PC-3 (cell line): ENCODE measurements around the gene ZNF490. TPM values are rescaled to one million over a fixed set of nuclear protein-coding genes. Genes with fewer than 3 reads are reported as not detected.

Source experiments
- ATAC-seq: fragments of 200-7000 bp; cut with Tn5 transposase; 2 replicates; pipeline ENCODE4 v1.9.1; 2020; ENCODE audit warnings: mild to moderate bottlenecking, moderate library complexity
- BruUV-seq: library from RNA; stranded (reverse); fragments of 400-500 nt; replicated peaks from 2 replicates; lab custom pipeline; 2021; lab: Mats Ljungman, UMichigan
- CTCF ChIA-PET: fragments of 300-600 bp; sonication (Branson Sonifier 250); formaldehyde crosslinking; loops from one replicate; lab custom pipeline; 2022; ENCODE audit warnings: antibody characterized with exemption; lab: Charles Lee
- POLR2A ChIA-PET: fragments of 300-600 bp; sonication (Branson Sonifier 250); formaldehyde crosslinking; loops from one replicate; lab custom pipeline; 2022; ENCODE audit warnings: antibody characterized with exemption; ENCODE audit not compliant: unreplicated experiment; lab: Charles Lee
- DNase-seq: peaks from one replicate; pipeline ENCODE4 v3.0.0-alpha.2; 2015
- H2AFZ ChIP-seq: fragments of 300-600 bp; sonication (generic); 2 replicates; pipeline ENCODE4 v1.6.0; 2016; ENCODE audit warnings: antibody characterized with exemption, low read length
- H3F3A ChIP-seq: fragments of 300-600 bp; sonication (generic); one replicate; pipeline ENCODE4 v1.6.0; 2017; ENCODE audit warnings: antibody characterized with exemption, low read length, control low read depth, mild to moderate bottlenecking; ENCODE audit not compliant: unreplicated experiment
- H3K27ac ChIP-seq: fragments of 300-600 bp; sonication (generic); 2 replicates; pipeline ENCODE4 v1.5.1; 2016; ENCODE audit warnings: mild to moderate bottlenecking, low read length
- H3K27me3 ChIP-seq: fragments of 300-600 bp; sonication (generic); 2 replicates; pipeline ENCODE4 v1.6.1; 2016; ENCODE audit warnings: low read length, mixed read lengths
- H3K36me3 ChIP-seq: fragments of 300-600 bp; sonication (generic); 2 replicates; pipeline ENCODE4 v1.6.1; 2016; ENCODE audit warnings: low read depth, mixed run types, low read length, mixed read lengths
- H3K4me1 ChIP-seq: fragments of 300-600 bp; sonication (generic); 2 replicates; pipeline ENCODE4 v1.5.1; 2016; ENCODE audit warnings: low read length; ENCODE audit not compliant: insufficient read depth
- H3K4me2 ChIP-seq: fragments of 300-600 bp; sonication (generic); 2 replicates; pipeline ENCODE4 v1.6.0; 2016; ENCODE audit warnings: low read length
- H3K4me3 ChIP-seq: fragments of 300-600 bp; sonication (generic); 2 replicates; pipeline ENCODE4 v1.5.1; 2016; ENCODE audit warnings: mild to moderate bottlenecking, low read length, mixed read lengths
- H3K79me2 ChIP-seq: fragments of 300-600 bp; sonication (generic); 2 replicates; pipeline ENCODE4 v1.6.1; 2017; ENCODE audit warnings: low read length, mixed read lengths
- H3K9ac ChIP-seq: fragments of 300-600 bp; sonication (generic); 2 replicates; pipeline ENCODE4 v1.6.0; 2016; ENCODE audit warnings: mild to moderate bottlenecking, low read length
- H3K9me2 ChIP-seq: fragments of 300-600 bp; sonication (generic); replicated peaks from 2 replicates; pipeline ENCODE4 v1.6.1; 2016; ENCODE audit warnings: mixed run types, low read length, mixed read lengths
- H3K9me3 ChIP-seq: fragments of 300-600 bp; sonication (generic); 2 replicates; pipeline ENCODE4 v1.6.1; 2016; ENCODE audit warnings: low read length, mixed read lengths
- H4K20me1 ChIP-seq: fragments of 300-600 bp; sonication (generic); 2 replicates; pipeline ENCODE4 v1.6.1; 2016; ENCODE audit warnings: low read length, mixed read lengths
- CTCF ChIP-seq: fragments of 300-600 bp; sonication (generic); conservative IDR thresholded peaks from 2 replicates; pipeline ENCODE4 v1.5.1; 2017; ENCODE audit warnings: antibody characterized with exemption, low read depth, mild to moderate bottlenecking, low read length
- EZH2 ChIP-seq: fragments of 300-600 bp; sonication (generic); IDR thresholded peaks from one replicate; pipeline ENCODE4 v1.6.1; 2017; ENCODE audit warnings: antibody characterized with exemption, mild to moderate bottlenecking, low read length; ENCODE audit not compliant: unreplicated experiment
- EZH2phosphoT487 ChIP-seq: fragments of 300-600 bp; sonication (generic); IDR thresholded peaks from 2 replicates; pipeline ENCODE4 v1.6.1; 2018; ENCODE audit warnings: mild to moderate bottlenecking, antibody characterized with exemption, low read length, borderline replicate concordance
- intact Hi-C: fragments of 100-400 bp; cut with micrococcal nuclease; formaldehyde crosslinking; loops from 2 replicates; pipeline ENCODE4 v1.9.0; 2023
- total RNA-seq: library from RNA; depleted of rRNA; stranded (reverse); fragments of >200 nt; gene quantifications from 2 replicates; pipeline ENCODE4 v1.2.3, GENCODE V29; 2014

Gene ZNF490
- total RNA-seq, 1 experiment from 2014 or later, result 10.7 TPM

- H4K20me1 ChIP-seq, result no peaks in the 10 kb centered on the region
- H3K79me2 ChIP-seq, result peaks cover 4% of the 10 kb centered on the region
- H3K4me3 ChIP-seq, result no peak overlapping the region
- H3K9me2 ChIP-seq, result no peaks in the 10 kb centered on the region
- no peaks in the 10 kb centered on the region for H3K36me3 ChIP-seq
- no peak overlapping the region for H2AFZ ChIP-seq
- TF ChIP-seq EZH2 (no peak), CTCF (no peak), EZH2phosphoT487 (no peak)
- ATAC-seq, result no peak
- H3K27ac ChIP-seq, result no peak overlapping the region
- H3K27me3 ChIP-seq, result no peaks in the 10 kb centered on the region
- BruUV-seq, result no TSS peak
- no peak overlapping the region for H3K4me2 ChIP-seq
- no peaks in the 10 kb centered on the region for H3K9me3 ChIP-seq
- no peak overlapping the region for H3K9ac ChIP-seq
- intact Hi-C loops, result no loop called here
- H3F3A ChIP-seq, result no peaks in the 10 kb centered on the region
- ChIA-PET POLR2A (no interaction called here), CTCF (no interaction called here)
- no peak for DNase-seq
- 0 out of 2 replicates have a peak, but pooled peaks cover 6% of the 10 kb centered on the region for H3K4me1 ChIP-seq
Observed at GRCh38 chr19:12555456-12555930, 55.1 kb downstream of the ZNF490 start.

- Histone ChIP-seq H3K4me1 (0 out of 2 replicates have a peak, but pooled peaks cover 6% of the 10 kb centered on the region), H3K27ac (peak within 1 kb of the TSS; percentile 73), H3K9ac (peak within 1 kb of the TSS; percentile 80), H3K9me2 (no peaks in the 10 kb centered on the region), H3F3A (no peaks in the 10 kb centered on the region), H3K27me3 (no peaks in the 10 kb centered on the region), H3K36me3 (peaks cover 27% of the 10 kb centered on the region), H3K9me3 (peaks cover 6% of the 10 kb centered on the region; the same call in 1 of the 2 replicates), H3K4me3 (peak within 1 kb of the TSS; percentile 83), H3K4me2 (peak within 1 kb of the TSS; percentile 88), H4K20me1 (no peaks in the 10 kb centered on the region), H2AFZ (peak within 1 kb of the TSS; percentile 89), H3K79me2 (peaks cover 36% of the 10 kb centered on the region)
- POLR2A ChIA-PET, result interaction anchor here (0.6 to 0.7 kb wide), 2 partner anchors 74 to 92 kb away, joined by 9 to 15 read pairs; no protein-coding TSS in a partner anchor
- TF ChIP-seq CTCF, result no peak
- TF ChIP-seq EZH2phosphoT487, result no peak
- no peak for TF ChIP-seq EZH2
- CTCF ChIA-PET, result interaction anchor here (0.7 kb wide), 1 partner anchor 257 kb away, joined by 3 read pairs; no protein-coding TSS in a partner anchor
- peak; percentile 97 for ATAC-seq
- peak; percentile 99 for DNase-seq
- intact Hi-C loops, result loop anchor here (1.0 to 2.0 kb wide), 3 partner anchors 56 to 186 kb away; partner anchors contain the start of genes ZNF442 and ZNF799
- TSS peak; percentile 37 for BruUV-seq
Observed at GRCh38 chr19:12551060-12551832, 59.4 kb downstream of the ZNF490 start, which contains the start of gene ZNF564. TSS of gene ZNF564 (minus strand) at chr19:12551482. CDS start at chr19:12551332, 150 bp downstream.
